ENCODE results near the gene KCNMA1. TPM values are rescaled to one million over a fixed set of nuclear protein-coding genes. Genes with fewer than 3 reads are reported as not detected.

Gene KCNMA1
- total and polyA plus RNA-seq, 10 of the 15 experiments (the other 5 are each of a cell fraction or from before 2014, with no cell fraction given): 8.5 to 77.0 (median 21.3) TPM

DNA sequence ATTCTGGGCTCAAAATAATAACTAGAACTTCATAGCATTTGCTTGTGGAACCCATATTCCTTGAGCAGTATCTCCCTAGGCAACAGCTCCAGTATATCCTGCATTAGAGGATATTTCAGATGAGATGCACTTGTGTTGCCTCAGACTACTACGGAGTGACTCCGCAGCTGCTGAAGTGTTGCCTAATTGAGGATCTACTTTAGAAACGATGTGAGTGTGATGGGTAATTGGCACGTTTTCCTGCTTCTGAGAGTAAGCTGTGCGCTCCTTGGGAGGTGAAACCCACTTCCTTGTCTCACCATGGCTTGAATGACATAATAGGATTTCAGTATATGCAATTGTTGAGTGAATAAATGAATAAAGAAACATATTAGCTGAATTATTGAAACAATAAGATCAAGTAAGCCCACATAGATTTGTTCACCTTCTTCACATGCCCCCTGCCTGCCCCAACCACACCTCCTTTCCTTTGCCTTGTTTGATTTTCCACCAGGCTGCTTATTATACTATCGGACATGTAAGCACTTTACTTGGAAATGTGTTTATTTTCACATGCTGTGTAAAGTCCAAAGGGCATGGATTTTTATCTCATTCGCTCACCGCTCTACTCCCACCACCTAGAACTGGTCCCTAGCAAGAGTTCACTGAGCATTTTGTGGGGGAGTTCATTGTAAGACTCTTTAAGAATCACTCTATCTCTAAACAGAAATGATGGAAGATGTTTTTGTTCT is 303.8 kb downstream of the KCNMA1 start (continued):
- no peak for TF ChIP-seq SIN3A (IDR thresholded peaks at IDR 0.05; ENCODE audit: low read depth, low read length)
- TF ChIP-seq, protein P1, sequence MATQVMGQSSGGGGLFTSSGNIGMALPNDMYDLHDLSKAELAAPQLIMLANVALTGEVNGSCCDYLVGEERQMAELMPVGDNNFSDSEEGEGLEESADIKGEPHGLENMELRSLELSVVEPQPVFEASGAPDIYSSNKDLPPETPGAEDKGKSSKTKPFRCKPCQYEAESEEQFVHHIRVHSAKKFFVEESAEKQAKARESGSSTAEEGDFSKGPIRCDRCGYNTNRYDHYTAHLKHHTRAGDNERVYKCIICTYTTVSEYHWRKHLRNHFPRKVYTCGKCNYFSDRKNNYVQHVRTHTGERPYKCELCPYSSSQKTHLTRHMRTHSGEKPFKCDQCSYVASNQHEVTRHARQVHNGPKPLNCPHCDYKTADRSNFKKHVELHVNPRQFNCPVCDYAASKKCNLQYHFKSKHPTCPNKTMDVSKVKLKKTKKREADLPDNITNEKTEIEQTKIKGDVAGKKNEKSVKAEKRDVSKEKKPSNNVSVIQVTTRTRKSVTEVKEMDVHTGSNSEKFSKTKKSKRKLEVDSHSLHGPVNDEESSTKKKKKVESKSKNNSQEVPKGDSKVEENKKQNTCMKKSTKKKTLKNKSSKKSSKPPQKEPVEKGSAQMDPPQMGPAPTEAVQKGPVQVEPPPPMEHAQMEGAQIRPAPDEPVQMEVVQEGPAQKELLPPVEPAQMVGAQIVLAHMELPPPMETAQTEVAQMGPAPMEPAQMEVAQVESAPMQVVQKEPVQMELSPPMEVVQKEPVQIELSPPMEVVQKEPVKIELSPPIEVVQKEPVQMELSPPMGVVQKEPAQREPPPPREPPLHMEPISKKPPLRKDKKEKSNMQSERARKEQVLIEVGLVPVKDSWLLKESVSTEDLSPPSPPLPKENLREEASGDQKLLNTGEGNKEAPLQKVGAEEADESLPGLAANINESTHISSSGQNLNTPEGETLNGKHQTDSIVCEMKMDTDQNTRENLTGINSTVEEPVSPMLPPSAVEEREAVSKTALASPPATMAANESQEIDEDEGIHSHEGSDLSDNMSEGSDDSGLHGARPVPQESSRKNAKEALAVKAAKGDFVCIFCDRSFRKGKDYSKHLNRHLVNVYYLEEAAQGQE (IDR thresholded peaks at IDR 0.05; ENCODE audit: low read depth, low read length): no peak

DNA sequence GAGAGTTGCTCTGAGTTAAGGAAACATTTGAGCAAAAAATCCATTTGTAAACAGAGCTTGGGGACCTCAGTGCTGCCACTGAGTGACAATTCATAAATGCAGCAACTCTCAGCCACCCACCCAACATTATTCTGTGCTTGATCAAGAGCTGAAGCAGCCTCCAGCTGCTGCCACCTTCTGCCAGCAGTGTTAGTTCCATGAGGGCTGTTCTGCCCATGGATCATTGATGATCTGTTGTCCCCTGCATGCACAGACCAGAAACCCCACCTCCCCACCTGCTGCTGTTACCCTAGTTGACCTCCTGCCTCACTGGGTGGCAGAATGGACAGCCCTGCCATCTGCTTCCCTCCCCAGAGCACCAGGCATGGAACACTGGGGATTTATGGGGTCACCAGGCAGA is 305.4 kb downstream of the KCNMA1 start:
- Histone ChIP-seq H4K20me1 (ENCODE audit: control insufficient read depth, insufficient read depth) (no peaks in the 10 kb centered on the region), H3K9me3 (replicated peaks; ENCODE audit: control insufficient read depth, insufficient read depth, low read length) (no peaks in the 10 kb centered on the region), H2AFZ (ENCODE audit: control insufficient read depth, low read depth, low read length) (no peak overlapping the region), H3K27ac (ENCODE audit: control insufficient read depth, insufficient read depth) (no peak overlapping the region), H3K79me2 (ENCODE audit: control insufficient read depth, insufficient read depth, low read length) (no peaks in the 10 kb centered on the region), H3K9ac (ENCODE audit: control insufficient read depth, insufficient read depth, low read length) (no peak overlapping the region), H3K4me1 (ENCODE audit: control insufficient read depth, insufficient read depth, low read length) (no peaks in the 10 kb centered on the region), H3K4me3 (no peak overlapping the region), H3K4me2 (ENCODE audit: control insufficient read depth, insufficient read depth) (no peak overlapping the region), H3K36me3 (ENCODE audit: control insufficient read depth in 2 of 2, insufficient read depth in 2 of 2, low read length in 1 of 2) (no peaks in the 10 kb centered on the region), H3K27me3 (replicated peaks in 1 of 2; ENCODE audit: control insufficient read depth in 2 of 2, insufficient read depth in 2 of 2, low read length in 1 of 2) (no peaks in the 10 kb centered on the region)
- intact Hi-C loops (cut with micrococcal nuclease; ENCODE audit: unreplicated experiment): no loop called here
- ChIA-PET SMC1A (ENCODE audit: uncharacterized antibody, unreplicated experiment) (interaction anchor here (0.8 to 1.3 kb wide), 2 partner anchors 49 to 309 kb away, joined by 3 to 5 read pairs; no protein-coding TSS in a partner anchor), RAD21 (ENCODE audit: unreplicated experiment) (interaction anchor here (1.1 to 1.4 kb wide), 2 partner anchors 17 to 49 kb away, joined by 3 read pairs; no protein-coding TSS in a partner anchor), POLR2A (no interaction called here), CTCF (interaction anchor here (0.7 to 1.6 kb wide), 4 partner anchors 21 to 170 kb away, joined by 3 to 5 read pairs (median 3); no protein-coding TSS in a partner anchor)
- BruUV-seq (replicated peaks): no TSS peak
- DNase-seq (ENCODE audit: low read depth, low spot score) (no peak), FAIRE-seq (no peak), ATAC-seq (no peak)
- TF ChIP-seq MYB (IDR thresholded peaks at IDR 0.05; ENCODE audit: borderline replicate concordance, low read depth, low read length): no peak
- in situ Hi-C loops (cut with MboI): no loop called here
